GM12872 (cell line): ENCODE results near the gene CCDC51.

Source experiments
- CTCF ChIP-seq: IDR thresholded peaks from 3 replicates; pipeline ENCODE4 v1.5.1; 2011; ENCODE audit warnings: low read depth, mild to moderate bottlenecking, low read length, moderate library complexity; ENCODE audit not compliant: insufficient read depth

CCDC51 gene

GRCh38 chr3:48460517-48460902 lies 20.6 kb upstream of the CCDC51 start:
- no peak for TF ChIP-seq CTCF

- TF ChIP-seq CTCF: no peak
Measured at GRCh38 chr3:48459773-48460516, 20.0 kb upstream of the CCDC51 start.

GRCh38 chr3:48459331-48459730 lies 19.4 kb upstream of the CCDC51 start:
- no peak for TF ChIP-seq CTCF

GRCh38 chr3:48456456-48456855 lies 16.5 kb upstream of the CCDC51 start:
- no peak for TF ChIP-seq CTCF

DNA sequence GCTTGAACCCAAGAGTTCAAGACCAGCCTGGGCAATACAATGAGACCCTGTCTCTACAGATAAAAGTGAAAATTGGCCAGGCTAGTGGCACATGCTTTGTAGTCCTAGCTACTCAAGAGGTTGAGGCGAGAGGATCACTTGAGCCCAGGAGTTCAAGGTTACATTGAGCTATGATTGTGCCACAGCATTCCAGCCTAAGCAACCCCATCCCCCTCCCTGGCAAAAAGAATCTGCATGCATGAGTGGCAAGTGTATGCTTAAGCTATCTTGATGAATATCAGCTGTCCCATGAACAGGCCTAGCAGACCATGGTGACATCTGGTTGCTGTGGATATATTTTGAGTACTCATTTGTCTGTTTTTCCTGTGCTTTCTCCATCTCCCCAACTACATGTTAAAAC lies 11.4 kb upstream of the CCDC51 start:
- no peak for TF ChIP-seq CTCF

- no peak for TF ChIP-seq CTCF
Measured at GRCh38 chr3:48446425-48447193, 6.7 kb upstream of the CCDC51 start, which contains the start of gene ATRIP. Gene ATRIP (plus strand): TSS chr3:48446737. CDS start chr3:48446846, 109 bp downstream.

- TF ChIP-seq CTCF: no peak
Measured at GRCh38 chr3:48446043-48446424, 6.1 kb upstream of the CCDC51 start.
